GM12878 (cell line): Measurements from ENCODE around the gene ABCA10.

ENCODE experiments used
- BCL3 ChIP-seq: IDR thresholded peaks from 2 replicates; pipeline ENCODE4 v1.6.1; 2011; ENCODE audit warnings: borderline replicate concordance, low read depth, mild to moderate bottlenecking, moderate library complexity, low read length; ENCODE audit not compliant: insufficient read depth, poor library complexity, severe bottlenecking
- CEBPB ChIP-seq, 2 experiments: fragments of 150-350 bp in 1 of 2; IDR thresholded peaks; 2 replicates each; pipeline ENCODE4 v1.6.1; 2012 to 2014; ENCODE audit warnings: low read depth in 2 of 2, low read length in 2 of 2, borderline replicate concordance in 1 of 2, inconsistent platforms in 1 of 2
- HDAC2 ChIP-seq: fragments of 200-600 bp; sonication (generic); IDR thresholded peaks from 2 replicates; pipeline ENCODE4 v1.6.1; 2017
- POLR2A ChIP-seq: IDR thresholded peaks from 2 replicates; pipeline ENCODE4 v1.6.1; 2011; ENCODE audit warnings: low read depth, mild to moderate bottlenecking, low read length
- SMAD5 ChIP-seq: IDR thresholded peaks from 2 replicates; pipeline ENCODE4 v1.6.1; 2016; ENCODE audit warnings: antibody characterized with exemption, low read depth
- SP1 ChIP-seq: IDR thresholded peaks from one replicate; pipeline ENCODE4 v1.6.1; 2011; ENCODE audit warnings: low read depth, low read length
- ZNF24 ChIP-seq: fragments of 450-650 bp; IDR thresholded peaks from 2 replicates; pipeline ENCODE4 v1.6.1; 2017; ENCODE audit warnings: antibody characterized with exemption, mild to moderate bottlenecking

GRCh38 chr17:69187294-69187693 lies 41.3 kb downstream of the ABCA10 start:
- TF ChIP-seq HDAC2 (no peak), ZNF24 (no peak), POLR2A (no peak), CEBPB (IDR thresholded peaks at IDR 0.05; ENCODE audit: borderline replicate concordance in 1 of 2, low read depth in 2 of 2, low read length in 2 of 2) (no peak), BCL3 (no peak), SP1 (no peak), SMAD5 (no peak)
